GM12865 (cell line): ENCODE measurements around the gene KISS1R.

Experiments
- DNase-seq: peaks from one replicate; pipeline ENCODE4 v3.0.0; 2010; ENCODE audit warnings: low read depth
- H3K4me3 ChIP-seq: 2 replicates; pipeline ENCODE4 v1.5.1; 2011; ENCODE audit warnings: mild to moderate bottlenecking, low read depth, low read length, control low read depth
- TF ChIP-seq, protein P1 (sequence below): IDR thresholded peaks from 2 replicates; pipeline ENCODE4 v1.5.1; 2011; ENCODE audit warnings: low read length, control low read depth, low read depth, inconsistent platforms; ENCODE audit not compliant: insufficient read depth; ENCODE audit errors: missing control alignments

KISS1R gene

DNA sequence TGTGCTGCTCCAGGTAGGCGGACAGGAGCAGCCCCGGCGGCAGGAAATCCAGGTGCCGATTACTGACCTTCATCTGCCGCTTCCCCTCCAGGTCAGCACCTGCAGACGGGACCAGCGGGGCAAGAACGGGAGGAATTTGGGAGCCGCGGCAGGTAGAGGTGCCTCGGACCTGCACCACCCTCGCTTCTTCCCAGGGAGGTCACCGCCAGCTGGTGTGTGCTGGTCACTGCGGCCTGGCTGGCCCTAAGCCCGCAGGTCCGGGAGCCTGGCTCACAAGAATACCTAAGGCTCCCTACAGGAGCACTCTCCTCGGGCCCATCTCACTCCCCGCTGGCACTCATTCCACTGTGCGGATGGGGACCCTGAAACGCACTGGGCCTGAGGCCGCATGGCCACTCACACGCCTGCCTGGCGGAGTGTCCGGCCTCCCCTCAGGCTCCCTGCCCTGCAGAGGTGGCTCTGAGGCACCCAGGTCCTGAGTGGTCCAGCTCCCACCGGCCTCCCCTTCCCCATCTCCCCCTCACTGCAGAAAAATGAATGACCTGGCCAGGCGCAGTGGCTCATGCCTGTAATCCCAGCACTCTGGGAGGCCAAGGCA lies 19.6 kb upstream of the KISS1R start:
- H3K4me3 ChIP-seq = no peak overlapping the region
- DNase-seq = no peak
- TF ChIP-seq, protein P1, sequence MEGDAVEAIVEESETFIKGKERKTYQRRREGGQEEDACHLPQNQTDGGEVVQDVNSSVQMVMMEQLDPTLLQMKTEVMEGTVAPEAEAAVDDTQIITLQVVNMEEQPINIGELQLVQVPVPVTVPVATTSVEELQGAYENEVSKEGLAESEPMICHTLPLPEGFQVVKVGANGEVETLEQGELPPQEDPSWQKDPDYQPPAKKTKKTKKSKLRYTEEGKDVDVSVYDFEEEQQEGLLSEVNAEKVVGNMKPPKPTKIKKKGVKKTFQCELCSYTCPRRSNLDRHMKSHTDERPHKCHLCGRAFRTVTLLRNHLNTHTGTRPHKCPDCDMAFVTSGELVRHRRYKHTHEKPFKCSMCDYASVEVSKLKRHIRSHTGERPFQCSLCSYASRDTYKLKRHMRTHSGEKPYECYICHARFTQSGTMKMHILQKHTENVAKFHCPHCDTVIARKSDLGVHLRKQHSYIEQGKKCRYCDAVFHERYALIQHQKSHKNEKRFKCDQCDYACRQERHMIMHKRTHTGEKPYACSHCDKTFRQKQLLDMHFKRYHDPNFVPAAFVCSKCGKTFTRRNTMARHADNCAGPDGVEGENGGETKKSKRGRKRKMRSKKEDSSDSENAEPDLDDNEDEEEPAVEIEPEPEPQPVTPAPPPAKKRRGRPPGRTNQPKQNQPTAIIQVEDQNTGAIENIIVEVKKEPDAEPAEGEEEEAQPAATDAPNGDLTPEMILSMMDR = no peak

- TF ChIP-seq, protein P1 = no peak
Measured at GRCh38 chr19:898663-899062, 18.5 kb upstream of the KISS1R start.

GRCh38 chr19:899336-900042 lies 17.6 kb upstream of the KISS1R start:
- TF ChIP-seq, protein P1 = no peak
- no peak for DNase-seq
- H3K4me3 ChIP-seq = no peak overlapping the region

More at GRCh38 chr19:898663-899062, 18.5 kb upstream of the KISS1R start:
- DNase-seq = peak; percentile 80
- no peak overlapping the region for H3K4me3 ChIP-seq

- TF ChIP-seq, protein P1 = no peak
- no peak overlapping the region for H3K4me3 ChIP-seq
- no peak for DNase-seq
Measured at GRCh38 chr19:900043-900301, 17.2 kb upstream of the KISS1R start.

- TF ChIP-seq, protein P1 = no peak
- DNase-seq = no peak
- H3K4me3 ChIP-seq = no peak overlapping the region
Measured at GRCh38 chr19:900302-901111, 16.6 kb upstream of the KISS1R start.

GRCh38 chr19:901216-902092 lies 15.7 kb upstream of the KISS1R start:
- no peak for DNase-seq
- H3K4me3 ChIP-seq = no peak overlapping the region
- TF ChIP-seq, protein P1 = no peak
